IPS-18a (cell line): Measurements from ENCODE around the gene DDAH1.

ENCODE experiments used
- H3K27ac ChIP-seq: one replicate; pipeline ENCODE4 v1.5.1; 2013; ENCODE audit warnings: low read length
- H3K27me3 ChIP-seq: one replicate; pipeline ENCODE4 v1.6.1; 2013; ENCODE audit warnings: mild to moderate bottlenecking, low read length; ENCODE audit not compliant: control insufficient read depth, insufficient read depth
- H3K36me3 ChIP-seq: one replicate; pipeline ENCODE4 v1.6.1; 2013; ENCODE audit warnings: low read depth, low read length; ENCODE audit not compliant: control insufficient read depth
- H3K4me1 ChIP-seq: one replicate; pipeline ENCODE4 v1.6.1; 2013; ENCODE audit warnings: low read depth, low read length; ENCODE audit not compliant: control insufficient read depth
- H3K4me3 ChIP-seq: one replicate; pipeline ENCODE4 v1.5.1; 2013; ENCODE audit warnings: low read length
- H3K9ac ChIP-seq: one replicate; pipeline ENCODE4 v1.6.1; 2013; ENCODE audit warnings: mild to moderate bottlenecking, low read length, moderate library complexity
- H3K9me3 ChIP-seq: one replicate; pipeline ENCODE4 v1.6.1; 2013; ENCODE audit warnings: low read depth, low read length; ENCODE audit not compliant: control insufficient read depth

The DDAH1 gene

GRCh38 chr1:85363521-85363920, 101.4 kb downstream of the DDAH1 start:
- no peaks in the 10 kb centered on the region for H3K27me3 ChIP-seq
- H3K27ac ChIP-seq, result no peak overlapping the region
- no peaks in the 10 kb centered on the region for H3K36me3 ChIP-seq
- no peaks in the 10 kb centered on the region for H3K9me3 ChIP-seq
- H3K4me1 ChIP-seq, result no peaks in the 10 kb centered on the region
- no peak overlapping the region for H3K4me3 ChIP-seq
- no peak overlapping the region for H3K9ac ChIP-seq

- H3K9me3 ChIP-seq, result no peaks in the 10 kb centered on the region
- H3K9ac ChIP-seq, result no peak overlapping the region
- no peak overlapping the region for H3K27ac ChIP-seq
- H3K4me3 ChIP-seq, result no peak overlapping the region
- no peaks in the 10 kb centered on the region for H3K4me1 ChIP-seq
- no peaks in the 10 kb centered on the region for H3K36me3 ChIP-seq
- H3K27me3 ChIP-seq, result no peaks in the 10 kb centered on the region
Observed at GRCh38 chr1:85363092-85363491, 101.9 kb downstream of the DDAH1 start.

GRCh38 chr1:85361606-85362296, 103.2 kb downstream of the DDAH1 start:
- no peak overlapping the region for H3K4me3 ChIP-seq
- H3K27ac ChIP-seq, result no peak overlapping the region
- H3K4me1 ChIP-seq, result no peaks in the 10 kb centered on the region
- no peak overlapping the region for H3K9ac ChIP-seq
- no peaks in the 10 kb centered on the region for H3K36me3 ChIP-seq
- H3K27me3 ChIP-seq, result no peaks in the 10 kb centered on the region
- no peaks in the 10 kb centered on the region for H3K9me3 ChIP-seq

- no peaks in the 10 kb centered on the region for H3K4me1 ChIP-seq
- no peak overlapping the region for H3K27ac ChIP-seq
- H3K4me3 ChIP-seq, result no peak overlapping the region
- H3K9me3 ChIP-seq, result no peaks in the 10 kb centered on the region
- no peaks in the 10 kb centered on the region for H3K27me3 ChIP-seq
- H3K9ac ChIP-seq, result no peak overlapping the region
- no peaks in the 10 kb centered on the region for H3K36me3 ChIP-seq
Observed at GRCh38 chr1:85360730-85361493, 104.0 kb downstream of the DDAH1 start.

GRCh38 chr1:85359874-85360721, 104.9 kb downstream of the DDAH1 start:
- H3K9me3 ChIP-seq, result no peaks in the 10 kb centered on the region
- no peaks in the 10 kb centered on the region for H3K27me3 ChIP-seq
- no peak overlapping the region for H3K9ac ChIP-seq
- no peaks in the 10 kb centered on the region for H3K4me1 ChIP-seq
- H3K27ac ChIP-seq, result no peak overlapping the region
- no peak overlapping the region for H3K4me3 ChIP-seq
- H3K36me3 ChIP-seq, result no peaks in the 10 kb centered on the region

- Histone ChIP-seq H3K36me3 (no peaks in the 10 kb centered on the region), H3K27me3 (no peaks in the 10 kb centered on the region), H3K9me3 (no peaks in the 10 kb centered on the region), H3K4me1 (no peaks in the 10 kb centered on the region), H3K9ac (no peak overlapping the region), H3K27ac (no peak overlapping the region), H3K4me3 (no peak overlapping the region)
Observed at GRCh38 chr1:85358702-85359438, 106.1 kb downstream of the DDAH1 start.

GRCh38 chr1:85357817-85358216, 107.1 kb downstream of the DDAH1 start:
- Histone ChIP-seq H3K27me3 (no peaks in the 10 kb centered on the region), H3K36me3 (no peaks in the 10 kb centered on the region), H3K9me3 (no peaks in the 10 kb centered on the region), H3K4me3 (no peak overlapping the region), H3K4me1 (no peaks in the 10 kb centered on the region), H3K27ac (no peak overlapping the region), H3K9ac (no peak overlapping the region)

- H3K4me3 ChIP-seq, result no peak overlapping the region
- no peaks in the 10 kb centered on the region for H3K27me3 ChIP-seq
- H3K9me3 ChIP-seq, result no peaks in the 10 kb centered on the region
- no peak overlapping the region for H3K27ac ChIP-seq
- no peaks in the 10 kb centered on the region for H3K36me3 ChIP-seq
- H3K9ac ChIP-seq, result no peak overlapping the region
- no peaks in the 10 kb centered on the region for H3K4me1 ChIP-seq
Observed at GRCh38 chr1:85356130-85356529, 108.8 kb downstream of the DDAH1 start.

- Histone ChIP-seq H3K4me1 (no peaks in the 10 kb centered on the region), H3K9me3 (no peaks in the 10 kb centered on the region), H3K27ac (no peak overlapping the region), H3K4me3 (no peak overlapping the region), H3K27me3 (no peaks in the 10 kb centered on the region), H3K9ac (no peak overlapping the region), H3K36me3 (no peaks in the 10 kb centered on the region)
Observed at GRCh38 chr1:85352055-85352454, 112.9 kb downstream of the DDAH1 start.

GRCh38 chr1:85351202-85351828, 113.6 kb downstream of the DDAH1 start:
- no peak overlapping the region for H3K4me3 ChIP-seq
- H3K9ac ChIP-seq, result no peak overlapping the region
- H3K4me1 ChIP-seq, result no peaks in the 10 kb centered on the region
- no peaks in the 10 kb centered on the region for H3K27me3 ChIP-seq
- no peak overlapping the region for H3K27ac ChIP-seq
- no peaks in the 10 kb centered on the region for H3K9me3 ChIP-seq
- H3K36me3 ChIP-seq, result no peaks in the 10 kb centered on the region

GRCh38 chr1:85349224-85349623, 115.7 kb downstream of the DDAH1 start:
- Histone ChIP-seq H3K4me3 (no peak overlapping the region), H3K36me3 (no peaks in the 10 kb centered on the region), H3K9ac (no peak overlapping the region), H3K9me3 (no peaks in the 10 kb centered on the region), H3K4me1 (peaks cover 4% of the 10 kb centered on the region), H3K27ac (no peak overlapping the region), H3K27me3 (no peaks in the 10 kb centered on the region)
